Right atrium auricular region (tissue), 2 donors: ENCODE measurements around the gene HELZ. TPM values are rescaled to one million over a fixed set of nuclear protein-coding genes. Genes with fewer than 3 reads are reported as not detected.

ENCODE experiments used
- DNase-seq: peaks from one replicate; pipeline ENCODE4 v3.0.0-alpha.2; 2019; ENCODE audit warnings: low spot score
- H3K27ac ChIP-seq, 2 donors: fragments of 200-600 bp; sonication (generic); 1 replicate in 1 of 2; 2 replicates in 1 of 2; pipeline ENCODE4 v1.5.1; 2016 to 2019
- H3K27me3 ChIP-seq, 2 donors: fragments of 200-600 bp; sonication (generic); one replicate each; pipeline versions ENCODE4 v1.5.1 to v1.6.0; 2017 to 2019
- H3K36me3 ChIP-seq: fragments of 200-600 bp; sonication (generic); one replicate; pipeline ENCODE4 v1.5.1; 2016
- H3K4me1 ChIP-seq, 2 donors: fragments of 200-600 bp; sonication (generic); one replicate each; pipeline versions ENCODE4 v1.5.1 to v1.6.0; 2017 to 2019
- H3K4me3 ChIP-seq, 2 donors: fragments of 200-600 bp; sonication (generic); 1 replicate in 1 of 2; 2 replicates in 1 of 2; pipeline ENCODE4 v1.5.1; 2017 to 2019; ENCODE audit warnings: mild to moderate bottlenecking in 1 of 2, moderate library complexity in 1 of 2
- H3K9me3 ChIP-seq, 2 donors: fragments of 200-600 bp; sonication (generic); one replicate each; pipeline ENCODE4 v1.5.1; 2019
- total RNA-seq, 2 donors: library from RNA; depleted of rRNA; stranded (reverse); fragments of >200 nt; gene quantifications; one replicate each; pipeline ENCODE4 v1.1.0, GENCODE V29; 2016
- TF ChIP-seq, protein P1 (sequence below), 2 donors: fragments of 200-600 bp; sonication (generic); IDR thresholded peaks; one replicate each; pipeline ENCODE4 v1.5.1; 2019; ENCODE audit warnings: antibody characterized with exemption in 2 of 2

The HELZ gene
- total RNA-seq, 2 donors from 2014 or later, result 25.2 to 29.1 TPM

DNA sequence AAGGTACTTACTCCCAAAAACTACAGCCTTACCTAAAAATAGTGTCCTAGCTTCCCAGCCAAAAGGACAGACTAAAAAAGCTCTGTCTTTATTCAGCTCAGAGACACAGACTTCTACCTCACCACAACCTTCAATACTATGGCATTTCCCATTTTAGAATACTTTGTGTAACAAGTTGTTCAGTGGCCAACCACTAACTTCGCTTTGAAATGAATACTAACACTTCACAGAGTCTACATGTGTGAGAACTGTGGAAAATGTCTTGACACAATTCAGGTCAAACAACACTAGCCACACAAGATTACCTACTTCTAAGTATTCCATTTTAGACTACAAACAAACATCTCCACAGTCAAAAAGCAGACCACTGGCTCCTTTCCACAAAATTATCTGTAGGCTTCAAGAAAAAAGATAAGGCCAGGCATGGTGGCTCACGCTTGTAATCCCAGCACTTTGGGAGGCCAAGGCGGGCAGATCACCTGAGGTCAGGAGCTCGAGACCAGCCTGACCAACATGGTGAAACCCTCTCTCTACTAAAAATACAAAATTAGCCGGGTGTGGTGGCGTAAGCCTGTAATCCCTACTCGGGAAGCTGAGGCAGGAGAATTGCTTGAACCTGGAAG is 3.2 kb downstream of the HELZ start:
- Histone ChIP-seq H3K27ac (no peak overlapping the region), H3K4me1 (peaks cover 0 to 60% of the 10 kb centered on the region in 2 donors), H3K27me3 (no peaks in the 10 kb centered on the region), H3K9me3 (no peaks in the 10 kb centered on the region), H3K36me3 (peaks cover 28% of the 10 kb centered on the region), H3K4me3 (no peak overlapping the region)
- DNase-seq, result no peak
- TF ChIP-seq, protein P1, sequence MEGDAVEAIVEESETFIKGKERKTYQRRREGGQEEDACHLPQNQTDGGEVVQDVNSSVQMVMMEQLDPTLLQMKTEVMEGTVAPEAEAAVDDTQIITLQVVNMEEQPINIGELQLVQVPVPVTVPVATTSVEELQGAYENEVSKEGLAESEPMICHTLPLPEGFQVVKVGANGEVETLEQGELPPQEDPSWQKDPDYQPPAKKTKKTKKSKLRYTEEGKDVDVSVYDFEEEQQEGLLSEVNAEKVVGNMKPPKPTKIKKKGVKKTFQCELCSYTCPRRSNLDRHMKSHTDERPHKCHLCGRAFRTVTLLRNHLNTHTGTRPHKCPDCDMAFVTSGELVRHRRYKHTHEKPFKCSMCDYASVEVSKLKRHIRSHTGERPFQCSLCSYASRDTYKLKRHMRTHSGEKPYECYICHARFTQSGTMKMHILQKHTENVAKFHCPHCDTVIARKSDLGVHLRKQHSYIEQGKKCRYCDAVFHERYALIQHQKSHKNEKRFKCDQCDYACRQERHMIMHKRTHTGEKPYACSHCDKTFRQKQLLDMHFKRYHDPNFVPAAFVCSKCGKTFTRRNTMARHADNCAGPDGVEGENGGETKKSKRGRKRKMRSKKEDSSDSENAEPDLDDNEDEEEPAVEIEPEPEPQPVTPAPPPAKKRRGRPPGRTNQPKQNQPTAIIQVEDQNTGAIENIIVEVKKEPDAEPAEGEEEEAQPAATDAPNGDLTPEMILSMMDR (IDR thresholded peaks at IDR 0.05), result no peak

DNA sequence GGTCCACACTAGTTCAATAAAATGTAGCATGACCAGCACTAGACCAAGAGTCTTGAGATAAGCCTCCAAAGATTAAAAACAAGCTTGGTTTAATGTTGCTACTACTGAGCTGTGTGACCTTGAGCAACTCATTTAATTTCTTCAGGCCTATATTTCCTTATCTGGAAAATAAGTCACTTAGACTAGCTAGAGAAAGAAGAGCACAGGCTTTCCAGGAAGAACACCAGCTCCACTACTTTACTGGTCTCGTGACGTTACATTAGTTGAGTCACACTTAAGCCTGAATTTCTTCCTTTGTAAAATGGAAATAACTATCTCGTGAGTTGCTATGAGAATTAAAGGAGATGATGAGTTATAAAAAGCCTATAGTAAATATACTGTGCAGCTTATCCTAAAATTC is 5.4 kb downstream of the HELZ start:
- no peak for DNase-seq
- Histone ChIP-seq H3K4me1 (peaks cover 0 to 50% of the 10 kb centered on the region in 2 donors), H3K4me3 (no peak overlapping the region), H3K9me3 (no peaks in the 10 kb centered on the region), H3K36me3 (peaks cover 32% of the 10 kb centered on the region), H3K27me3 (no peaks in the 10 kb centered on the region), H3K27ac (no peak overlapping the region)
- TF ChIP-seq, protein P1 (IDR thresholded peaks at IDR 0.05), result no peak

DNA sequence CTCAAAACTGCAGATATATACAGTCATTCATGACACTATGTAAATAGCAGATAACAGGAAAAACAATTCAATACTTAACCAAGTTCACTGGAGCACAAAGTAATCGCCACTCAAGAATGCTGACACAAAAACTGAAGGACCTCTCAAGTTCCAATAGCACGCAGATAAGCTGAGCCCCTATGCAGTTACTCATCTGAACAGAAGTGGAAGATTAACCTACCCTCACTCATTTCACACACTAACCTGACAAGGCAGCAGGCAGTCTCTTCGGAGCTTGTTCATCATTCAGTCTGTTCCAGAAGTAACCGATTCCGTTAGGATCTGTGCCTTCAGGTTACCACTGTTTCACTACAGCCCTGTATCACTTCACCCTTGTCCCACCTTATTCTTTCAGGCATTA is 6.0 kb downstream of the HELZ start:
- TF ChIP-seq, protein P1 (IDR thresholded peaks at IDR 0.05), result no peak
- Histone ChIP-seq H3K27me3 (no peaks in the 10 kb centered on the region), H3K4me3 (no peak overlapping the region), H3K27ac (no peak overlapping the region), H3K36me3 (peaks cover 32% of the 10 kb centered on the region), H3K9me3 (no peaks in the 10 kb centered on the region), H3K4me1 (peaks cover 0 to 45% of the 10 kb centered on the region in 2 donors)
- no peak for DNase-seq

DNA sequence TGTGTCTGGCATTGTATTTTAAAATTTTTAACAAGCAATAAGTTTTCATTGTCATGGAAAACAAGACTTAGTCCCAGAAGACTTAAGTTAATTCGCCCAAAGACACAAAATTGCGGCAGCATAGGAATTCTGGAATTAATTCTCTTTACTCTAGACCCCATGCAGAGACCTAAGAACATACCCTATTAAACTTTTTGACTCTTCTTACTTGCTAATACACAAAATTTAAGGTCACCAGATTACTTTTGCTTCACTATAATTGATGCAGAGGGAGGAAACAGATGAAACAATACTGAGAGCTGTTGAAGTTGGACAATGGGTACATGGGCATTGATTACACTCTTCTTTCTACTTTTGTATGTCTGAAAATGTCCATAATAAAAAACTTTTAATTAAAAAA is 12.6 kb downstream of the HELZ start:
- DNase-seq, result no peak
- TF ChIP-seq, protein P1 (IDR thresholded peaks at IDR 0.05), result no peak
- Histone ChIP-seq H3K36me3 (peaks cover 9% of the 10 kb centered on the region), H3K9me3 (no peaks in the 10 kb centered on the region), H3K27me3 (no peaks in the 10 kb centered on the region), H3K4me1 (peaks cover 0 to 7% of the 10 kb centered on the region in 2 donors), H3K4me3 (no peak overlapping the region), H3K27ac (no peak overlapping the region)

DNA sequence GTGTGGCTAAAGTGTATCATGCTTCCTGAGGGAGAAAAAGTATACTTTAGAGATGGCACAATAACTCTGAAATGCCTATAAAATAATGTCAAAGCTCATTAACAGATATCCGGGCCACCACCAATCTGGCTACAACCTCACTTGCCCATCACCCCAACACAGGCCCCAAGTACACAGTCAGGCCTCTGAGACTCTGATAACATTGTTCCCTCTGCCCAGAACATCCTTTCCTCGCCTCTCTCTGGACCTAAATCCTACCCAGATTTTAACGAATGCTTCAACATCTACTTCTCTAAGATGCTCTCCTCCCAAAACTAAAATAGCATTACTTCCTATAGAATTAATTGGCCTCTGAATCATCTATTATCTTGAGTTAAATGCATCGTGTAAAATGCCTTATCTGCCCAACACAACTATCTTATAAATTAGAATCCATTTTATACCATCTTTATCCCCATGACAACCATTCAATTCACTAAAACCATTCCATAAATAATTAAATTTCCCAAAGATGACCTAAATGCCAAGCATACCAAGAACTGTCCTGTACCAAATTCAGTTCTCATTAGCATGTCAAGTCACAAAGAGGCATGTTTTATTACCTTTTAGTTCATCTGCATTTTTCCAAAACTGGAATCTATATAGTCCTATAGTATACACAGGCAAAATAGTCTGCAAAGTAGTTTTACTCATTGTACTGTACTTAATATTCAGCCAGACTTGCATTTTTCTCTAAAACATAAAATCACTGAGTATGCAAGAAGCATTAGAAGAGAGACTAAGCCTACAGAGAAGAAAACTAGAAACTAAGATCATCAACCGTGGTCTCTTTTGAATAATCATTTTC is 15.7 kb downstream of the HELZ start:
- no peak for DNase-seq
- Histone ChIP-seq H3K4me1 (peaks cover 0 to 7% of the 10 kb centered on the region in 2 donors), H3K27ac (no peak overlapping the region), H3K9me3 (no peaks in the 10 kb centered on the region), H3K27me3 (no peaks in the 10 kb centered on the region), H3K36me3 (no peaks in the 10 kb centered on the region), H3K4me3 (no peak overlapping the region)
- TF ChIP-seq, protein P1 (IDR thresholded peaks at IDR 0.05), result no peak
